K562 (cell line): ENCODE results near the gene FMO1. TPM values are rescaled to one million over a fixed set of nuclear protein-coding genes. Genes with fewer than 3 reads are reported as not detected.

Source experiments
- ATAC-seq: fragments of 200-7000 bp; cut with Tn5 transposase; 3 replicates; pipeline ENCODE4 v1.9.1; 2020; ENCODE audit warnings: moderate library complexity
- BruUV-seq: library from RNA; stranded (reverse); fragments of 400-500 nt; replicated peaks from 2 replicates; lab custom pipeline; 2021; lab: Mats Ljungman, UMichigan
- CTCF ChIA-PET: fragments of 300-600 bp; formaldehyde crosslinking; extraction: SDS; loops from one replicate; lab custom pipeline; 2021; ENCODE audit warnings: low intra/inter-chr PET ratio; lab: Yijun Ruan, JAX
- POLR2A ChIA-PET: fragments of 300-600, 350-650 bp; sonication (Branson Sonifier 250); formaldehyde crosslinking; extraction: SDS; loops from one replicate; lab custom pipeline; 2021; ENCODE audit warnings: antibody characterized with exemption, inconsistent platforms; lab: Yijun Ruan, JAX
- DNase-seq, 4 experiments: peaks; one replicate each; pipeline versions ENCODE4 v3.0.0 to v3.0.0-alpha.2; 2011 to 2018; ENCODE audit warnings: low spot score in 3 of 4, mixed read lengths in 3 of 4; ENCODE audit errors: extremely low read depth in 1 of 4
- FAIRE-seq: peaks from 2 replicates; lab custom pipeline; 2011; peaks lifted over from hg19 to GRCh38; lab: Jason Lieb, UNC
- H2AFZ ChIP-seq: 2 replicates; pipeline ENCODE4 v1.6.0; 2011; ENCODE audit warnings: low read depth, low read length, control low read depth, inconsistent platforms
- H3K27ac ChIP-seq: fragments of 200-600 bp; 3 replicates; pipeline ENCODE4 v1.8.0; 2011; ENCODE audit warnings: low read depth, mild to moderate bottlenecking, control low read depth, inconsistent platforms, low read length, moderate library complexity, mixed read lengths; ENCODE audit errors: extremely low read depth
- H3K27me3 ChIP-seq, 2 experiments: fragments of 300-600 bp in 1 of 2; 2 replicates in 1 of 2; 3 replicates in 1 of 2; pipeline versions ENCODE4 v1.6.0 to v1.8.0; 2011; ENCODE audit warnings: inconsistent platforms in 2 of 2, low read length in 2 of 2, mild to moderate bottlenecking in 1 of 2, mixed read lengths in 1 of 2, moderate library complexity in 1 of 2; ENCODE audit not compliant: control insufficient read depth in 2 of 2, insufficient read depth in 2 of 2
- H3K36me3 ChIP-seq: fragments of 300-600 bp; 3 replicates; pipeline ENCODE4 v1.8.0; 2011; ENCODE audit warnings: mild to moderate bottlenecking, low read length, inconsistent platforms; ENCODE audit not compliant: control insufficient read depth, insufficient read depth
- H3K4me1 ChIP-seq, 2 experiments: fragments of 200-600 bp in 1 of 2; replicated peaks in 1 of 2; 2 replicates in 1 of 2; 3 replicates in 1 of 2; pipeline versions ENCODE4 v1.5.1 to v1.8.0; 2011; ENCODE audit warnings: inconsistent platforms in 2 of 2, low read length in 2 of 2, mild to moderate bottlenecking in 1 of 2, mixed read lengths in 1 of 2, moderate library complexity in 1 of 2; ENCODE audit not compliant: control insufficient read depth in 2 of 2, insufficient read depth in 2 of 2
- H3K4me2 ChIP-seq: 2 replicates; pipeline ENCODE4 v1.6.1; 2011; ENCODE audit warnings: low read length, control low read depth, inconsistent platforms, mixed read lengths; ENCODE audit not compliant: insufficient read depth
- H3K4me3 ChIP-seq: fragments of 200-600 bp; sonication (generic), shearing (Covaris generic); 2 replicates; pipeline ENCODE4 v1.5.1; 2016; ENCODE audit warnings: control low read depth, inconsistent platforms
- H3K79me2 ChIP-seq: fragments of 200-600 bp; 3 replicates; pipeline ENCODE4 v1.8.0; 2011; ENCODE audit warnings: low read length, inconsistent platforms; ENCODE audit not compliant: control insufficient read depth, insufficient read depth
- H3K9ac ChIP-seq, 2 experiments: 2 replicates each; pipeline versions ENCODE4 v1.6.0 to v1.6.1; 2011; ENCODE audit warnings: low read depth in 2 of 2, low read length in 2 of 2, control low read depth in 1 of 2, inconsistent platforms in 1 of 2, mild to moderate bottlenecking in 1 of 2, mixed read lengths in 1 of 2; ENCODE audit not compliant: insufficient read depth in 1 of 2
- H3K9me1 ChIP-seq: one replicate; pipeline ENCODE4 v1.6.0; 2011; ENCODE audit warnings: inconsistent platforms, mild to moderate bottlenecking, low read length, moderate library complexity; ENCODE audit not compliant: control insufficient read depth, insufficient read depth
- H3K9me3 ChIP-seq: replicated peaks from 2 replicates; pipeline ENCODE4 v1.5.1; 2011; ENCODE audit warnings: low read depth, low read length, inconsistent platforms; ENCODE audit not compliant: control insufficient read depth, insufficient read depth
- H4K20me1 ChIP-seq: replicated peaks from 2 replicates; pipeline ENCODE4 v1.6.1; 2011; ENCODE audit warnings: low read length, inconsistent platforms, mixed read lengths; ENCODE audit not compliant: control insufficient read depth, insufficient read depth
- CEBPG ChIP-seq, 3 experiments: fragments of 200-800 bp in 1 of 3; sonication (Bioruptor generic) in 1 of 3; sonication (generic) in 1 of 3; formaldehyde crosslinking in 1 of 3; IDR thresholded peaks in 2 of 3; conservative IDR thresholded peaks in 1 of 3; 2 replicates each; pipeline versions ENCODE4 v1.6.1 to v1.8.0; 2016 to 2022; ENCODE audit warnings: missing compliant biosample characterization in 2 of 3, missing genetic modification characterization in 2 of 3, mild to moderate bottlenecking in 1 of 3, missing genetic modification reagents in 1 of 3
- ELF1 ChIP-seq: fragments of 200-800 bp; sonication (Bioruptor generic); IDR thresholded peaks from 2 replicates; pipeline ENCODE4 v1.6.1; 2016; ENCODE audit warnings: missing genetic modification characterization, missing compliant biosample characterization
- FOXJ2 ChIP-seq: fragments of 200-800 bp; sonication (Bioruptor generic); IDR thresholded peaks from 2 replicates; pipeline ENCODE4 v1.6.1; 2016; ENCODE audit warnings: missing genetic modification characterization, missing compliant biosample characterization
- GABPA ChIP-seq: fragments of 200-800 bp; sonication (Bioruptor generic); conservative IDR thresholded peaks from 2 replicates; pipeline ENCODE4 v1.6.1; 2016; ENCODE audit warnings: low read depth, missing genetic modification characterization, missing compliant biosample characterization
- GABPB1 ChIP-seq: sonication (generic); formaldehyde crosslinking; IDR thresholded peaks from 2 replicates; pipeline ENCODE4 v1.8.0; 2022; ENCODE audit warnings: mild to moderate bottlenecking, missing genetic modification reagents
- MBD1 ChIP-seq: fragments of 250-450 bp; sonication (Bioruptor Pico); IDR thresholded peaks from 2 replicates; pipeline ENCODE4 v1.8.0; 2022; ENCODE audit warnings: inconsistent platforms
- RBM14 ChIP-seq: fragments of 200-400 bp; formaldehyde crosslinking; IDR thresholded peaks from 2 replicates; pipeline ENCODE4 v1.6.1; 2018; ENCODE audit warnings: low read depth, mild to moderate bottlenecking, low read length, moderate library complexity, borderline replicate concordance; ENCODE audit not compliant: insufficient read depth
- ZNF12 ChIP-seq: sonication (generic); formaldehyde crosslinking; IDR thresholded peaks from 2 replicates; pipeline ENCODE4 v1.4.0; 2020; ENCODE audit warnings: mild to moderate bottlenecking, missing genetic modification reagents
- ZNF212 ChIP-seq: fragments of 450-650 bp; formaldehyde crosslinking; IDR thresholded peaks from 2 replicates; pipeline ENCODE4 v1.4.0; 2020; ENCODE audit warnings: mild to moderate bottlenecking
- ZNF639 ChIP-seq, 2 experiments: fragments of 200-800 bp in 1 of 2; sonication (Bioruptor generic) in 1 of 2; sonication (generic) in 1 of 2; formaldehyde crosslinking in 1 of 2; IDR thresholded peaks in 1 of 2; conservative IDR thresholded peaks in 1 of 2; 2 replicates each; pipeline versions ENCODE4 v1.5.0 to v1.6.1; 2016 to 2020; ENCODE audit warnings: missing compliant biosample characterization in 1 of 2, missing genetic modification characterization in 1 of 2, missing genetic modification reagents in 1 of 2
- ZNF655 ChIP-seq: fragments of 250-450 bp; sonication (Bioruptor Pico); IDR thresholded peaks from 2 replicates; pipeline ENCODE4 v1.5.0; 2021
- WGBS: fragments of 100-300 bp; shearing (Covaris generic); methylation state at CpG from one replicate; pipeline ENCODE4 v1.1.6; 2016; ENCODE audit warnings: low coverage, mixed read lengths; ENCODE audit not compliant: insufficient coverage; ENCODE audit errors: missing lambda C conversion rate; 5-methylcytosine and 5-hydroxymethylcytosine counted together
- in situ Hi-C: fragments of 300-500 bp; cut with MboI; formaldehyde crosslinking; loops from 4 replicates; pipeline ENCODE4 v1.15.0; 2018; ENCODE audit warnings: inconsistent platforms, mixed read lengths
- intact Hi-C: fragments of 100-400 bp; cut with micrococcal nuclease; formaldehyde crosslinking; loops from 2 replicates; pipeline ENCODE4 v1.14.2; 2022
- polyA plus RNA-seq, 8 experiments: library from polyadenylated mRNA; depleted of rRNA in 4 of 8; stranded (reverse) in 5 of 8; unstranded in 3 of 8; fragments of >200 nt; fragmentation: Nextera tagmentation in 2 of 8; fragmentation: Illumina TruSeq in 1 of 8; extraction: Ambion mirVana in 2 of 8; extraction: Trizol in 1 of 8; gene quantifications; 2 replicates each; pipeline versions ENCODE4 v1.2.1 to v1.2.3, GENCODE V29; 2011 to 2014; ENCODE audit warnings: inconsistent platforms in 1 of 8, missing spikeins in 1 of 8
- total RNA-seq, 7 experiments: library from RNA; depleted of rRNA in 6 of 7; stranded (reverse); fragments of >200 nt in 6 of 7; fragmentation: Illumina TruSeq in 2 of 7; extraction: Trizol in 2 of 7; gene quantifications; 2 replicates each; pipeline versions ENCODE4 v1.2.1 to v1.2.3, GENCODE V29; 2011 to 2021; ENCODE audit warnings: low replicate concordance in 1 of 7
- TF ChIP-seq, protein P1 (sequence below): fragments of 250-450 bp; sonication (Bioruptor Pico); IDR thresholded peaks from 2 replicates; pipeline ENCODE4 v1.5.0; 2021; ENCODE audit warnings: mild to moderate bottlenecking, borderline replicate concordance
- TF ChIP-seq, protein P2 (sequence below): fragments of 250-450 bp; sonication (Bioruptor Pico); IDR thresholded peaks from 2 replicates; pipeline ENCODE4 v1.5.0; 2020; ENCODE audit warnings: mild to moderate bottlenecking

The FMO1 gene
- total and polyA plus RNA-seq, 9 of the 15 experiments (the other 6 are each of a cell fraction or from before 2014, with no cell fraction given), result not detected

GRCh38 chr1:171290621-171291020, 42.3 kb downstream of the FMO1 start:
- POLR2A ChIA-PET, result no interaction called here
- H3K4me2 ChIP-seq, result no peak overlapping the region
- H3K27ac ChIP-seq, result no peak overlapping the region
- no peaks in the 10 kb centered on the region for H3K36me3 ChIP-seq
- DNase-seq (no peak), FAIRE-seq (no peak), ATAC-seq (no peak)
- H3K27me3 ChIP-seq, result no peaks in the 10 kb centered on the region; a peak in 1 of 5 replicates
- CTCF ChIA-PET, result no interaction called here
- no peak overlapping the region for H3K4me3 ChIP-seq
- no peak overlapping the region for H3K9ac ChIP-seq
- BruUV-seq, result no TSS peak
- intact Hi-C loops, result no loop called here
- no peak overlapping the region for H2AFZ ChIP-seq
- H3K4me1 ChIP-seq, result no peaks in the 10 kb centered on the region
- in situ Hi-C loops, result no loop called here
- 0% methylated on average over 2 of the region's 2 CpGs for WGBS
- no peaks in the 10 kb centered on the region for H3K79me2 ChIP-seq
- no peaks in the 10 kb centered on the region for H4K20me1 ChIP-seq
- no peaks in the 10 kb centered on the region for H3K9me3 ChIP-seq
- no peaks in the 10 kb centered on the region for H3K9me1 ChIP-seq
- TF ChIP-seq GABPA (tag), result no peak
- TF ChIP-seq ZNF655, result no peak
- TF ChIP-seq, protein P1, sequence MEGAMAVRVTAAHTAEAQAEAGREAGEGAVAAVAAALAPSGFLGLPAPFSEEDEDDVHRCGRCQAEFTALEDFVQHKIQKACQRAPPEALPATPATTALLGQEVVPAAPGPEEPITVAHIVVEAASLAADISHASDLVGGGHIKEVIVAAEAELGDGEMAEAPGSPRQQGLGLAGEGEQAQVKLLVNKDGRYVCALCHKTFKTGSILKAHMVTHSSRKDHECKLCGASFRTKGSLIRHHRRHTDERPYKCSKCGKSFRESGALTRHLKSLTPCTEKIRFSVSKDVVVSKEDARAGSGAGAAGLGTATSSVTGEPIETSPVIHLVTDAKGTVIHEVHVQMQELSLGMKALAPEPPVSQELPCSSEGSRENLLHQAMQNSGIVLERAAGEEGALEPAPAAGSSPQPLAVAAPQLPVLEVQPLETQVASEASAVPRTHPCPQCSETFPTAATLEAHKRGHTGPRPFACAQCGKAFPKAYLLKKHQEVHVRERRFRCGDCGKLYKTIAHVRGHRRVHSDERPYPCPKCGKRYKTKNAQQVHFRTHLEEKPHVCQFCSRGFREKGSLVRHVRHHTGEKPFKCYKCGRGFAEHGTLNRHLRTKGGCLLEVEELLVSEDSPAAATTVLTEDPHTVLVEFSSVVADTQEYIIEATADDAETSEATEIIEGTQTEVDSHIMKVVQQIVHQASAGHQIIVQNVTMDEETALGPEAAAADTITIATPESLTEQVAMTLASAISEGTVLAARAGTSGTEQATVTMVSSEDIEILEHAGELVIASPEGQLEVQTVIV (CRISPR knock-in tag), result no peak
- TF ChIP-seq ZNF639 (CRISPR knock-in tag; conservative IDR thresholded peaks at IDR 0.05 in 1 of 2, IDR thresholded peaks at IDR 0.05 in 1 of 2), result no peak
- TF ChIP-seq RBM14, result no peak
- TF ChIP-seq CEBPG (CRISPR knock-in tag; IDR thresholded peaks at IDR 0.05), result no peak
- no peak for TF ChIP-seq CEBPG (tag; conservative IDR thresholded peaks at IDR 0.05 in 1 of 2, IDR thresholded peaks at IDR 0.05 in 1 of 2)
- no peak for TF ChIP-seq ZNF212 (CRISPR knock-in tag)
- TF ChIP-seq ZNF12 (CRISPR knock-in tag), result no peak
- no peak for TF ChIP-seq FOXJ2 (tag)
- TF ChIP-seq ELF1, result no peak
- TF ChIP-seq, protein P2, sequence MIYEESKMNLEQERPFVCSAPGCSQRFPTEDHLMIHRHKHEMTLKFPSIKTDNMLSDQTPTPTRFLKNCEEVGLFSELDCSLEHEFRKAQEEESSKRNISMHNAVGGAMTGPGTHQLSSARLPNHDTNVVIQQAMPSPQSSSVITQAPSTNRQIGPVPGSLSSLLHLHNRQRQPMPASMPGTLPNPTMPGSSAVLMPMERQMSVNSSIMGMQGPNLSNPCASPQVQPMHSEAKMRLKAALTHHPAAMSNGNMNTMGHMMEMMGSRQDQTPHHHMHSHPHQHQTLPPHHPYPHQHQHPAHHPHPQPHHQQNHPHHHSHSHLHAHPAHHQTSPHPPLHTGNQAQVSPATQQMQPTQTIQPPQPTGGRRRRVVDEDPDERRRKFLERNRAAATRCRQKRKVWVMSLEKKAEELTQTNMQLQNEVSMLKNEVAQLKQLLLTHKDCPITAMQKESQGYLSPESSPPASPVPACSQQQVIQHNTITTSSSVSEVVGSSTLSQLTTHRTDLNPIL (CRISPR knock-in tag), result no peak
- TF ChIP-seq MBD1 (CRISPR knock-in tag), result no peak
- no peak for TF ChIP-seq GABPB1 (CRISPR knock-in tag)
